Measurements from ENCODE around the gene CACNA2D2.

GRCh38 chr3:50520849-50521248 lies 17.4 kb upstream of the CACNA2D2 start:
- no peak for TF ChIP-seq CTCF (IDR thresholded peaks at IDR 0.05)
- TF ChIP-seq TCF7L2 (IDR thresholded peaks at IDR 0.05; ENCODE audit: low read depth, low read length): no peak
- TF ChIP-seq POLR2AphosphoS5 (IDR thresholded peaks at IDR 0.05; ENCODE audit: low read depth, low read length): no peak
